ENCODE data around the gene RELN.

- TF ChIP-seq CTCF (IDR thresholded peaks at IDR 0.05) (no peak), POLR2A (IDR thresholded peaks at IDR 0.05) (no peak)
Measured at GRCh38 chr7:103711413-103711812, 278.0 kb downstream of the RELN start.
